SK-N-MC (cell line): ENCODE results near the gene ELFN1.

Experiments used
- EZH2 ChIP-seq: fragments of 200-600 bp; sonication (generic); IDR thresholded peaks from one replicate; pipeline ENCODE4 v1.6.1; 2017; ENCODE audit warnings: antibody characterized with exemption
- FOXP2 ChIP-seq: optimal IDR thresholded peaks from 2 replicates; pipeline ENCODE3; 2011; ENCODE audit warnings: mild to moderate bottlenecking, moderate library complexity; ENCODE audit not compliant: insufficient read depth; ENCODE audit errors: extremely low read length, control extremely low read depth
- POLR2AphosphoS5 ChIP-seq: IDR thresholded peaks from 2 replicates; pipeline ENCODE4 v1.6.1; 2012; ENCODE audit warnings: mild to moderate bottlenecking, low read depth, low read length, borderline replicate concordance

GRCh38 chr7:1654738-1655475 is 15.2 kb upstream of the ELFN1 start:
- TF ChIP-seq POLR2AphosphoS5, result no peak
- no peak for TF ChIP-seq FOXP2
- TF ChIP-seq EZH2, result no peak
